ENCODE measurements around the gene SRSF11.

DNA sequence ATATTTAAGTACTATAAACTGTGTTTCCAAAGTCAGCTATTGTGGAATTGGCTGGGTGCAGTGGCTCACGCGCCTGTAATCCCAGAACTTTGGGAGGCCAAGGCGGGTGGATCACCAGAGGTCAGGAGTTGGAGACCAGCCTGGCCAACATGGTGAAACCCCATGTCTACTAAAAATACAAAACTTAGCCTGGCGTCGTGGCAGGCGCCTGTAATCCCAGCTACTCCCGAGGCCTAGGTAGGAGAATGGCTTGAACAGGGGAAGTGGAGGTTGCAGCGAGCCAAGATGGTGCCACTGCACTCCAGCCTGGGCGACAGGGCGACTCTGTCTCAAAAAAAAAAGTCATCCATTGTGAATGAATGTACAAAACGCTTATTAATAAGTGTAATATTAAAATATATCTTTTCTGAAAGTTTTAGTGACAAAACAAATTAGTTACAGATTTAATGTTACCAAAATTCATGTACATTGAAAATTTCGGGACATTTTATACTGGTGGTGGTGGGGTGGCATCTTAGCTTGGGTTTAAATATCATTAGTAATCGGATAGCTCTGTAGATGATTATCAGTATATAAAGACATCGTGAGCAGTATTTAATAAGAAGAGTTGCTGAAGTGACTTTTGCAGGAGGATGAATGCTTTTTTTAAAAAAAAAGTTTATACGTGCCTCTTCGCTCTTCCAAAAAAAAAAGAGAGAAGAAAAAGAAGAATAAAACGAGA, 503 bp upstream of the SRSF11 start:
- TF ChIP-seq, protein P1, sequence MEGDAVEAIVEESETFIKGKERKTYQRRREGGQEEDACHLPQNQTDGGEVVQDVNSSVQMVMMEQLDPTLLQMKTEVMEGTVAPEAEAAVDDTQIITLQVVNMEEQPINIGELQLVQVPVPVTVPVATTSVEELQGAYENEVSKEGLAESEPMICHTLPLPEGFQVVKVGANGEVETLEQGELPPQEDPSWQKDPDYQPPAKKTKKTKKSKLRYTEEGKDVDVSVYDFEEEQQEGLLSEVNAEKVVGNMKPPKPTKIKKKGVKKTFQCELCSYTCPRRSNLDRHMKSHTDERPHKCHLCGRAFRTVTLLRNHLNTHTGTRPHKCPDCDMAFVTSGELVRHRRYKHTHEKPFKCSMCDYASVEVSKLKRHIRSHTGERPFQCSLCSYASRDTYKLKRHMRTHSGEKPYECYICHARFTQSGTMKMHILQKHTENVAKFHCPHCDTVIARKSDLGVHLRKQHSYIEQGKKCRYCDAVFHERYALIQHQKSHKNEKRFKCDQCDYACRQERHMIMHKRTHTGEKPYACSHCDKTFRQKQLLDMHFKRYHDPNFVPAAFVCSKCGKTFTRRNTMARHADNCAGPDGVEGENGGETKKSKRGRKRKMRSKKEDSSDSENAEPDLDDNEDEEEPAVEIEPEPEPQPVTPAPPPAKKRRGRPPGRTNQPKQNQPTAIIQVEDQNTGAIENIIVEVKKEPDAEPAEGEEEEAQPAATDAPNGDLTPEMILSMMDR (optimal IDR thresholded peaks at IDR 0.05 in 1 of 3, IDR thresholded peaks at IDR 0.05 in 1 of 3, conservative IDR thresholded peaks at IDR 0.05 in 1 of 3; ENCODE audit: extremely low read depth in 1 of 3, insufficient read depth in 2 of 3, low read length in 3 of 3) = no peak
- no peak for TF ChIP-seq EZH2 (IDR thresholded peaks at IDR 0.05; ENCODE audit: low read length)

Data from keratinocyte (primary cell).